Middle frontal gyrus (tissue), 1 donor: ENCODE measurements around the gene SLC6A16.
"Not testable (repeated sequence)": the region's sequence is repeated elsewhere in the genome, so short reads cannot be mapped to it uniquely, and the experiment has no call there.

Experiments
- DNase-seq: peaks from one replicate; pipeline ENCODE4 v3.0.0-alpha.2; 2015; ENCODE audit warnings: low spot score; ENCODE audit errors: extremely low spot score

Gene SLC6A16

GRCh38 chr19:49331187-49331586, 6.2 kb upstream of the SLC6A16 start:
- DNase-seq: not testable (repeated sequence)

- DNase-seq: no peak
Observed at GRCh38 chr19:49328741-49329140, 3.8 kb upstream of the SLC6A16 start.

- no peak for DNase-seq
Observed at GRCh38 chr19:49327878-49328544, 3.0 kb upstream of the SLC6A16 start.

GRCh38 chr19:49326165-49326704, 1.2 kb upstream of the SLC6A16 start:
- no peak for DNase-seq

- not testable (repeated sequence) for DNase-seq
Observed at GRCh38 chr19:49325756-49326155, 765 bp upstream of the SLC6A16 start.

GRCh38 chr19:49318296-49318695, 6.7 kb downstream of the SLC6A16 start:
- DNase-seq: no peak

- DNase-seq: no peak
Observed at GRCh38 chr19:49316284-49316683, 8.7 kb downstream of the SLC6A16 start.

- DNase-seq: no peak
Observed at GRCh38 chr19:49315111-49315510, 9.9 kb downstream of the SLC6A16 start.

- DNase-seq: no peak
Observed at GRCh38 chr19:49309087-49309486, 15.9 kb downstream of the SLC6A16 start.

- not testable (repeated sequence) for DNase-seq
Observed at GRCh38 chr19:49306734-49307133, 18.3 kb downstream of the SLC6A16 start.

- DNase-seq: no peak
Observed at GRCh38 chr19:49301866-49302252, 23.1 kb downstream of the SLC6A16 start.

- DNase-seq: no peak
Observed at GRCh38 chr19:49301165-49301865, 23.7 kb downstream of the SLC6A16 start.

- DNase-seq: not testable (repeated sequence)
Observed at GRCh38 chr19:49298653-49299052, 26.3 kb downstream of the SLC6A16 start.

- DNase-seq: no peak
Observed at GRCh38 chr19:49297403-49297802, 27.6 kb downstream of the SLC6A16 start.

- DNase-seq: no peak
Observed at GRCh38 chr19:49295208-49295880, 29.6 kb downstream of the SLC6A16 start.

GRCh38 chr19:49294401-49294800, 30.6 kb downstream of the SLC6A16 start:
- DNase-seq: no peak

- no peak for DNase-seq
Observed at GRCh38 chr19:49290517-49290916, 34.5 kb downstream of the SLC6A16 start.

- not testable (repeated sequence) for DNase-seq
Observed at GRCh38 chr19:49289286-49289685, 35.7 kb downstream of the SLC6A16 start.

- not testable (repeated sequence) for DNase-seq
Observed at GRCh38 chr19:49288205-49288604, 36.8 kb downstream of the SLC6A16 start.

- no peak for DNase-seq
Observed at GRCh38 chr19:49287141-49287770, 37.7 kb downstream of the SLC6A16 start.

- no peak for DNase-seq
Observed at GRCh38 chr19:49282184-49282583, 42.8 kb downstream of the SLC6A16 start.

- DNase-seq: no peak
Observed at GRCh38 chr19:49272204-49272603, 52.8 kb downstream of the SLC6A16 start.
